WERI-Rb-1 (cell line): Measurements from ENCODE around the gene TMIGD2.

ENCODE experiments used
- DNase-seq: peaks from one replicate; pipeline ENCODE4 v3.0.0-alpha.2; 2020
- H3K27ac ChIP-seq: fragments of 250-450 bp; sonication (Bioruptor Pico); 2 replicates; pipeline ENCODE4 v1.5.1; 2020; ENCODE audit warnings: mild to moderate bottlenecking, moderate library complexity
- H3K27me3 ChIP-seq: fragments of 250-450 bp; sonication (Bioruptor Pico); 2 replicates; pipeline ENCODE4 v1.5.1; 2021; ENCODE audit warnings: mild to moderate bottlenecking, low read depth, moderate library complexity; ENCODE audit not compliant: insufficient read depth, severe bottlenecking
- H3K36me3 ChIP-seq: fragments of 250-450 bp; sonication (Bioruptor Pico); 2 replicates; pipeline ENCODE4 v1.5.1; 2020; ENCODE audit warnings: mild to moderate bottlenecking, moderate library complexity
- H3K4me3 ChIP-seq: 2 replicates; pipeline ENCODE4 v1.5.1; 2011; ENCODE audit warnings: low read depth, mild to moderate bottlenecking, control low read depth, low read length
- H3K9me3 ChIP-seq: fragments of 250-450 bp; sonication (Bioruptor Pico); 2 replicates; pipeline ENCODE4 v1.5.1; 2021; ENCODE audit warnings: mild to moderate bottlenecking, moderate library complexity; ENCODE audit not compliant: severe bottlenecking
- CTCF ChIP-seq: IDR thresholded peaks from 2 replicates; pipeline ENCODE4 v1.5.1; 2011; ENCODE audit warnings: low read depth, mild to moderate bottlenecking, control low read depth, inconsistent platforms, low read length

The TMIGD2 gene

GRCh38 chr19:4303819-4304537 is 1.8 kb upstream of the TMIGD2 start:
- TF ChIP-seq CTCF = no peak
- Histone ChIP-seq H3K36me3 (peaks cover 7% of the 10 kb centered on the region), H3K27me3 (no peaks in the 10 kb centered on the region), H3K27ac (no peak overlapping the region), H3K4me3 (peak overlapping the region; percentile 37; the same call in 1 of the 2 replicates), H3K9me3 (no peaks in the 10 kb centered on the region)
- no peak for DNase-seq

- Histone ChIP-seq H3K27me3 (no peaks in the 10 kb centered on the region), H3K4me3 (no peak overlapping the region), H3K36me3 (peaks cover under 1% of the 10 kb centered on the region; the same call in 1 of the 2 replicates), H3K9me3 (no peaks in the 10 kb centered on the region), H3K27ac (no peak overlapping the region)
- no peak for TF ChIP-seq CTCF
- no peak for DNase-seq
These were observed 473 bp downstream of the TMIGD2 start for GRCh38 chr19:4301590-4302242.

- TF ChIP-seq CTCF = no peak
- DNase-seq = no peak
These were observed 1.6 kb downstream of the TMIGD2 start for GRCh38 chr19:4300589-4300988.

GRCh38 chr19:4298810-4299550 is 3.2 kb downstream of the TMIGD2 start:
- TF ChIP-seq CTCF = no peak
- no peaks in the 10 kb centered on the region for H3K9me3 ChIP-seq
- no peak overlapping the region for H3K27ac ChIP-seq
- no peaks in the 10 kb centered on the region for H3K27me3 ChIP-seq
- no peak overlapping the region for H3K4me3 ChIP-seq
- no peak for DNase-seq
- no peaks in the 10 kb centered on the region for H3K36me3 ChIP-seq

More at GRCh38 chr19:4300589-4300988, 1.6 kb downstream of the TMIGD2 start:
- H3K27ac ChIP-seq = no peak overlapping the region
- H3K4me3 ChIP-seq = no peak overlapping the region
- H3K27me3 ChIP-seq = no peaks in the 10 kb centered on the region
- H3K9me3 ChIP-seq = no peaks in the 10 kb centered on the region
- no peaks in the 10 kb centered on the region for H3K36me3 ChIP-seq

GRCh38 chr19:4297901-4298809 is 4.0 kb downstream of the TMIGD2 start:
- Histone ChIP-seq H3K36me3 (no peaks in the 10 kb centered on the region), H3K4me3 (no peak overlapping the region), H3K27me3 (no peaks in the 10 kb centered on the region), H3K9me3 (no peaks in the 10 kb centered on the region), H3K27ac (no peak overlapping the region)
- TF ChIP-seq CTCF = no peak
- DNase-seq = no peak
